ENCODE data around the gene GADL1.

DNA sequence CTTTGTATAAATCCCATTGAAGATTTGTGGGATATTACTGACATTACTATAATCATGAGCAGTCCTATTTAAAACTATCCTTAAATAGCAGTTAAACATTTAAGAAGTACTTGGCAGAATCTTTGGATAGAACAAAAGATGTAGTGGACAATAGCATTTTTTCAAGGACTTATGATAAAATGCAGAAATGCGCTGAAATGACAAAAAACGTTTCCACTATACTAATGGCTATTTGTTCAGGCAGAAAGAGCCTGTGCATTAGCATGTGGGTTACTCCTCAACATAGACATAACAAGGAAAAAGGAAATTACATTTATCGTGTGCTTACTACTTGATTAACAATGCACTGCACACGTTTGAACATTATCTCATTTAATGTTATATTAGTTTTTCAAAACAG lies 80.7 kb downstream of the GADL1 start:
- TF ChIP-seq, protein P1, sequence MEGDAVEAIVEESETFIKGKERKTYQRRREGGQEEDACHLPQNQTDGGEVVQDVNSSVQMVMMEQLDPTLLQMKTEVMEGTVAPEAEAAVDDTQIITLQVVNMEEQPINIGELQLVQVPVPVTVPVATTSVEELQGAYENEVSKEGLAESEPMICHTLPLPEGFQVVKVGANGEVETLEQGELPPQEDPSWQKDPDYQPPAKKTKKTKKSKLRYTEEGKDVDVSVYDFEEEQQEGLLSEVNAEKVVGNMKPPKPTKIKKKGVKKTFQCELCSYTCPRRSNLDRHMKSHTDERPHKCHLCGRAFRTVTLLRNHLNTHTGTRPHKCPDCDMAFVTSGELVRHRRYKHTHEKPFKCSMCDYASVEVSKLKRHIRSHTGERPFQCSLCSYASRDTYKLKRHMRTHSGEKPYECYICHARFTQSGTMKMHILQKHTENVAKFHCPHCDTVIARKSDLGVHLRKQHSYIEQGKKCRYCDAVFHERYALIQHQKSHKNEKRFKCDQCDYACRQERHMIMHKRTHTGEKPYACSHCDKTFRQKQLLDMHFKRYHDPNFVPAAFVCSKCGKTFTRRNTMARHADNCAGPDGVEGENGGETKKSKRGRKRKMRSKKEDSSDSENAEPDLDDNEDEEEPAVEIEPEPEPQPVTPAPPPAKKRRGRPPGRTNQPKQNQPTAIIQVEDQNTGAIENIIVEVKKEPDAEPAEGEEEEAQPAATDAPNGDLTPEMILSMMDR (IDR thresholded peaks at IDR 0.05): no peak
- TF ChIP-seq POLR2A (IDR thresholded peaks at IDR 0.05): no peak

All from adrenal gland (tissue), 5 donors.